HFF-Myc (cell line): ENCODE measurements around the gene RNF20.
"Not testable (repeated sequence)": the region's sequence is repeated elsewhere in the genome, so short reads cannot be mapped to it uniquely, and the experiment has no call there.

Experiments used
- DNase-seq: peaks from one replicate; pipeline ENCODE4 v3.0.0-alpha.2; 2011; ENCODE audit warnings: low read depth; ENCODE audit errors: extremely low read depth
- H3K4me3 ChIP-seq: replicated peaks from 2 replicates; pipeline ENCODE4 v1.5.1; 2011; ENCODE audit warnings: low read depth, mild to moderate bottlenecking, control low read depth, low read length
- TF ChIP-seq, protein P1 (sequence below): IDR thresholded peaks from 2 replicates; pipeline ENCODE4 v1.5.1; 2012; ENCODE audit warnings: mild to moderate bottlenecking, low read depth, low read length, control low read depth; ENCODE audit errors: missing control alignments

The RNF20 gene

DNA sequence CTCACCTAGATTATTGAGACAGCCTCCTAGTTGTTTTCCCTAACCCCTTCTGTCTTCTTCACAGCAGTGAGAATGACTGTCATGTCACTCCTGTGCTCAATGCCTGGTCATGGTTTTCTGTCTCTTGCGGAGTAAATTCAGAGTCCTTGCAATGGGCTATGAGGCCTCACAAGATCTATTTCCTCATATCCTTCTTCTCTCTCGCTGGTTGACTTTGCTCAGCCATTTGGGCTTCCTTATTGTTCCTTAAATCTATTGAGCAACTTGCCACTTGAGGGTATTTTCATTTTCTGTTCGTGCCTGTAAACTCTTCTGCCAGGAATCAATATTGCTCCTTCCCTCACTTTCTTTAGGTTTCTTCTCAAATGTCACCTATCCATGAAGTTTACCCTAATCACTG is 52.1 kb downstream of the RNF20 start:
- no peak for DNase-seq
- H3K4me3 ChIP-seq: no peak overlapping the region
- TF ChIP-seq, protein P1, sequence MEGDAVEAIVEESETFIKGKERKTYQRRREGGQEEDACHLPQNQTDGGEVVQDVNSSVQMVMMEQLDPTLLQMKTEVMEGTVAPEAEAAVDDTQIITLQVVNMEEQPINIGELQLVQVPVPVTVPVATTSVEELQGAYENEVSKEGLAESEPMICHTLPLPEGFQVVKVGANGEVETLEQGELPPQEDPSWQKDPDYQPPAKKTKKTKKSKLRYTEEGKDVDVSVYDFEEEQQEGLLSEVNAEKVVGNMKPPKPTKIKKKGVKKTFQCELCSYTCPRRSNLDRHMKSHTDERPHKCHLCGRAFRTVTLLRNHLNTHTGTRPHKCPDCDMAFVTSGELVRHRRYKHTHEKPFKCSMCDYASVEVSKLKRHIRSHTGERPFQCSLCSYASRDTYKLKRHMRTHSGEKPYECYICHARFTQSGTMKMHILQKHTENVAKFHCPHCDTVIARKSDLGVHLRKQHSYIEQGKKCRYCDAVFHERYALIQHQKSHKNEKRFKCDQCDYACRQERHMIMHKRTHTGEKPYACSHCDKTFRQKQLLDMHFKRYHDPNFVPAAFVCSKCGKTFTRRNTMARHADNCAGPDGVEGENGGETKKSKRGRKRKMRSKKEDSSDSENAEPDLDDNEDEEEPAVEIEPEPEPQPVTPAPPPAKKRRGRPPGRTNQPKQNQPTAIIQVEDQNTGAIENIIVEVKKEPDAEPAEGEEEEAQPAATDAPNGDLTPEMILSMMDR: no peak

- H3K4me3 ChIP-seq: no peak overlapping the region
- TF ChIP-seq, protein P1: no peak
- no peak for DNase-seq
These were observed 53.0 kb downstream of the RNF20 start for GRCh38 chr9:101586651-101587050.

GRCh38 chr9:101587332-101588043 is 53.8 kb downstream of the RNF20 start:
- no peak for DNase-seq
- H3K4me3 ChIP-seq: no peak overlapping the region
- TF ChIP-seq, protein P1: no peak

- not testable (repeated sequence) for DNase-seq, H3K4me3 ChIP-seq
These were observed 56.4 kb downstream of the RNF20 start for GRCh38 chr9:101590074-101590473.

GRCh38 chr9:101590901-101591300 is 57.2 kb downstream of the RNF20 start:
- TF ChIP-seq, protein P1: no peak
- H3K4me3 ChIP-seq: no peak overlapping the region
- no peak for DNase-seq

DNA sequence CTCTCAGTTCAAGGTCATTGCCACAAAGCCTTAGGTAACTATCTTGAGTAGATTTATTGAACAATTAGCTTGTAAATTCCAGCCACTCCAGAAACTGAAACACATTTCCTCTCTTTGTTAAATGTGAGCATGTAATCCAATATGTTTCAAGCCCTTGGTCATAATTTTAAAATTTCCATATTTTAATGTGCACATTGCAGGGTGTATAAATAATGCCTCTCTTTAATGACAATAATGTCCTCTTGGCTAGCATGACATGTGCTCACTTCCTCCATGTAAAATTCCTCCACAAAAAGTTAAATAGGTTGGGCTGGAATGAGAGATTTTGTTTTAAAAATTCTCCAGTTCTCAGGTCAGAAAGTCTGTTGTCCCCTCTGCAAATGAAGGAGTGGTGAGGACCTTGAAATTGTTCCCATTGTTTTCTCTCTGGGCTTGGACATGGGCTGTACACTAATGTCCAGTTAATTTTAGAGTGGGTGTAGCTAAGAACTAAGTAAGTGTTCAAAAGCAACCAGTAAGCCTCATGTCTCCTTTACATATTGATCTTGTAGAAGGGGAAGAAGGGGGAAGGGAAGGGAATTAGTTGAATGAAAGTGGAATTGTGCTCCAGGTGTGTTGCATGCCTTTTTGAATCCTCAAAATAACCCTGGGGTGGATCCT is 58.3 kb downstream of the RNF20 start:
- no peak overlapping the region for H3K4me3 ChIP-seq
- no peak for DNase-seq
- TF ChIP-seq, protein P1: no peak

- no peak overlapping the region for H3K4me3 ChIP-seq
- no peak for DNase-seq
- TF ChIP-seq, protein P1: no peak
These were observed 59.1 kb downstream of the RNF20 start for GRCh38 chr9:101592788-101593187.
